K562 (cell line): ENCODE measurements around the gene FZD4. TPM values are rescaled to one million over a fixed set of nuclear protein-coding genes. Genes with fewer than 3 reads are reported as not detected.

Experiments
- CBFA2T2 ChIP-seq: fragments of 450-650 bp; conservative IDR thresholded peaks from 2 replicates; pipeline ENCODE4 v1.6.1; 2017; ENCODE audit warnings: mild to moderate bottlenecking
- ETV1 ChIP-seq: fragments of 450-650 bp; conservative IDR thresholded peaks from 2 replicates; pipeline ENCODE4 v1.6.1; 2016; ENCODE audit warnings: missing genetic modification characterization, control low read depth, low read depth, missing compliant biosample characterization
- EWSR1 ChIP-seq: fragments of 450-650 bp; IDR thresholded peaks from 2 replicates; pipeline ENCODE4 v1.6.1; 2018; ENCODE audit warnings: borderline replicate concordance, mild to moderate bottlenecking, low read depth, moderate library complexity; ENCODE audit not compliant: partially characterized antibody
- HDAC2 ChIP-seq: fragments of 450-650 bp; IDR thresholded peaks from 2 replicates; pipeline ENCODE4 v1.6.1; 2016; ENCODE audit warnings: mild to moderate bottlenecking
- HDAC3 ChIP-seq: fragments of 450-650 bp; IDR thresholded peaks from 2 replicates; pipeline ENCODE4 v1.6.1; 2018; ENCODE audit warnings: borderline replicate concordance, mild to moderate bottlenecking, moderate library complexity; ENCODE audit not compliant: partially characterized antibody
- MED1 ChIP-seq: sonication (generic); formaldehyde crosslinking; IDR thresholded peaks from 2 replicates; pipeline ENCODE4 v1.8.1; 2023; ENCODE audit warnings: missing genetic modification reagents, borderline replicate concordance
- NCOA2 ChIP-seq, 2 experiments: fragments of 450-650 bp; IDR thresholded peaks; 2 replicates each; pipeline ENCODE4 v1.6.1; 2018; ENCODE audit warnings: mild to moderate bottlenecking in 2 of 2, moderate library complexity in 1 of 2; ENCODE audit not compliant: partially characterized antibody in 2 of 2
- PTBP1 ChIP-seq: fragments of 200-400 bp; formaldehyde crosslinking; IDR thresholded peaks from 2 replicates; pipeline ENCODE4 v1.6.1; 2017; ENCODE audit warnings: low read depth, low read length
- RNF2 ChIP-seq: sonication (generic); IDR thresholded peaks from 2 replicates; pipeline ENCODE4 v1.6.1; 2016
- SMARCA5 ChIP-seq: fragments of 450-650 bp; IDR thresholded peaks from 2 replicates; pipeline ENCODE4 v1.6.1; 2016
- ZC3H8 ChIP-seq: fragments of 450-650 bp; IDR thresholded peaks from 2 replicates; pipeline ENCODE4 v1.6.1; 2017
- ZNF232 ChIP-seq: sonication (generic); formaldehyde crosslinking; IDR thresholded peaks from 2 replicates; pipeline ENCODE4 v1.8.0; 2022; ENCODE audit warnings: mild to moderate bottlenecking, missing genetic modification reagents
- ZNF561 ChIP-seq: fragments of 450-650 bp; formaldehyde crosslinking; conservative IDR thresholded peaks from 2 replicates; pipeline ENCODE4 v1.4.0; 2020; ENCODE audit warnings: mild to moderate bottlenecking, moderate library complexity
- ZNF589 ChIP-seq: fragments of 200-800 bp; sonication (Bioruptor generic); IDR thresholded peaks from 2 replicates; pipeline ENCODE4 v1.6.1; 2016; ENCODE audit warnings: low read depth, missing genetic modification characterization, missing compliant biosample characterization
- ZNF830 ChIP-seq: fragments of 250-450 bp; sonication (Bioruptor Pico); IDR thresholded peaks from 2 replicates; pipeline ENCODE4 v1.5.0; 2021; ENCODE audit warnings: mild to moderate bottlenecking
- polyA plus RNA-seq, 8 experiments: library from polyadenylated mRNA; depleted of rRNA in 4 of 8; stranded (reverse) in 5 of 8; unstranded in 3 of 8; fragments of >200 nt; fragmentation: Nextera tagmentation in 2 of 8; fragmentation: Illumina TruSeq in 1 of 8; extraction: Ambion mirVana in 2 of 8; extraction: Trizol in 1 of 8; gene quantifications; 2 replicates each; pipeline versions ENCODE4 v1.2.1 to v1.2.3, GENCODE V29; 2011 to 2014; ENCODE audit warnings: inconsistent platforms in 1 of 8, missing spikeins in 1 of 8
- total RNA-seq, 7 experiments: library from RNA; depleted of rRNA in 6 of 7; stranded (reverse); fragments of >200 nt in 6 of 7; fragmentation: Illumina TruSeq in 2 of 7; extraction: Trizol in 2 of 7; gene quantifications; 2 replicates each; pipeline versions ENCODE4 v1.2.1 to v1.2.3, GENCODE V29; 2011 to 2021; ENCODE audit warnings: low replicate concordance in 1 of 7
- TF ChIP-seq, protein P1 (sequence below): fragments of 450-650 bp; formaldehyde crosslinking; IDR thresholded peaks from 2 replicates; pipeline ENCODE4 v1.4.0; 2020; ENCODE audit warnings: mild to moderate bottlenecking
- TF ChIP-seq, protein P2 (sequence below): fragments of 250-450 bp; sonication (Bioruptor Pico); IDR thresholded peaks from 2 replicates; pipeline ENCODE4 v1.5.0; 2020; ENCODE audit warnings: mild to moderate bottlenecking, borderline replicate concordance
- TF ChIP-seq, protein P3 (sequence below): sonication (generic); formaldehyde crosslinking; IDR thresholded peaks from 2 replicates; pipeline ENCODE4 v1.9.0; 2022; ENCODE audit warnings: mild to moderate bottlenecking, missing genetic modification reagents
- TF ChIP-seq, protein P4 (sequence below): fragments of 450-650 bp; conservative IDR thresholded peaks from 2 replicates; pipeline ENCODE4 v1.6.1; 2016; ENCODE audit warnings: missing genetic modification characterization, low read depth, mild to moderate bottlenecking, missing compliant biosample characterization, moderate library complexity
- TF ChIP-seq, protein P5 (sequence below): fragments of 450-650 bp; IDR thresholded peaks from one replicate; pipeline ENCODE4 v1.6.1; 2018; ENCODE audit warnings: mild to moderate bottlenecking, moderate library complexity; ENCODE audit not compliant: partially characterized antibody

The FZD4 gene
- total and polyA plus RNA-seq, 9 of the 15 experiments (the other 6 are each of a cell fraction or from before 2014, with no cell fraction given): 1.2 to 7.9 (median 5.8) TPM

DNA sequence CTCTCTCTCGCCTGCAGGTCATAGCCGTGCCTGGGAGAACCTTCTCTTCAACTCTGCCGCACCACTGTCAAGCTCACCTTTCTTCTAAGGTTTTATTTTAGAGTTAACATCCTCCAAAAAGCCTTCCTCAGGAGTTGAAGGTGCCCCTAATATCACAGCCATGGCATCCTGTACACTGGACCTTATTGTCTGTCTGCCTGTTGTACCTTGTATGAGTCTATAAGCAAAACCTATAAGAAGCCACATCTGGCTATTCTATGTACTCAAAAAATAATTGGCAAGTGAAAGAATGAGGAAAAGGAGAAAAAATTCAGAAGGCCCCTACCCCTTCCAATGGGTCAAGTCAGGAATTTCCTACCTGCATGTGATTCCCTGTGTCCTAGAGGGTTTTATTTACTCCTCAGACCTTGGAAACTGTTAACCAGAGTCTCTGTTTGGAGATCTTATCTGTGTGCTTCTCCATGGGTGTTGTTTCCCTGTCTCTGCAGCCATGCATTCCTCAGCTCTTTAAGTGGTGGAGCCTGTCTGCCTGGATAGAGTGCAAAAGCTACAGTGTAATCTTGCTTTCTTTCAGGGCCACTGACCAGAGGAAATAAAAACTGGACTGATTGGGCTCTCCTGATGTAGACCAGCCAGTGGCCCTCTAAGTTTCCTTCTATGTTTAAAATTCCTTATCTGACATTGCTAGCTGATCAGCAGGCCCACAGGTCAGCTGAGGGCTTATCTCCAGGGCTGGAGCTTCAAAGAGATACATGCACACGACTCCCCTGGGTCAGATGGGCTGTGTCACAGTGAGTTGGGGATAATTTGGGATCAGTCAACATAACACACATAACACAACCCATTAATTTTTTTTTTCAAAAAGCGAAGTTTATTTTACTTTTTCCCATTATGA lies 44.9 kb upstream of the FZD4 start (continued):
- TF ChIP-seq ETV1 (tag) (no peak), PTBP1 (no peak), ZNF232 (no peak), RNF2 (peak; percentile 85; the same call in 1 of the 2 replicates), SMARCA5 (no peak), MED1 (no peak), NCOA2 (IDR thresholded peaks at IDR 0.05; ENCODE audit: partially characterized antibody in 2 of 2) (peak in 1 of 2 experiments; percentile 52), ZC3H8 (no peak), ZNF589 (CRISPR knock-in tag) (no peak), ZNF830 (CRISPR knock-in tag) (0 out of 2 replicates have a peak, but pooled peaks have one; percentile 16), HDAC3 (peak; percentile 95), HDAC2 (peak; percentile 94), ZNF561 (CRISPR knock-in tag) (no peak), CBFA2T2 (peak; percentile 94), EWSR1 (no peak)
- TF ChIP-seq, protein P1, sequence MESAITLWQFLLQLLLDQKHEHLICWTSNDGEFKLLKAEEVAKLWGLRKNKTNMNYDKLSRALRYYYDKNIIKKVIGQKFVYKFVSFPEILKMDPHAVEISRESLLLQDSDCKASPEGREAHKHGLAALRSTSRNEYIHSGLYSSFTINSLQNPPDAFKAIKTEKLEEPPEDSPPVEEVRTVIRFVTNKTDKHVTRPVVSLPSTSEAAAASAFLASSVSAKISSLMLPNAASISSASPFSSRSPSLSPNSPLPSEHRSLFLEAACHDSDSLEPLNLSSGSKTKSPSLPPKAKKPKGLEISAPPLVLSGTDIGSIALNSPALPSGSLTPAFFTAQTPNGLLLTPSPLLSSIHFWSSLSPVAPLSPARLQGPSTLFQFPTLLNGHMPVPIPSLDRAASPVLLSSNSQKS: no peak
- TF ChIP-seq, protein P2, sequence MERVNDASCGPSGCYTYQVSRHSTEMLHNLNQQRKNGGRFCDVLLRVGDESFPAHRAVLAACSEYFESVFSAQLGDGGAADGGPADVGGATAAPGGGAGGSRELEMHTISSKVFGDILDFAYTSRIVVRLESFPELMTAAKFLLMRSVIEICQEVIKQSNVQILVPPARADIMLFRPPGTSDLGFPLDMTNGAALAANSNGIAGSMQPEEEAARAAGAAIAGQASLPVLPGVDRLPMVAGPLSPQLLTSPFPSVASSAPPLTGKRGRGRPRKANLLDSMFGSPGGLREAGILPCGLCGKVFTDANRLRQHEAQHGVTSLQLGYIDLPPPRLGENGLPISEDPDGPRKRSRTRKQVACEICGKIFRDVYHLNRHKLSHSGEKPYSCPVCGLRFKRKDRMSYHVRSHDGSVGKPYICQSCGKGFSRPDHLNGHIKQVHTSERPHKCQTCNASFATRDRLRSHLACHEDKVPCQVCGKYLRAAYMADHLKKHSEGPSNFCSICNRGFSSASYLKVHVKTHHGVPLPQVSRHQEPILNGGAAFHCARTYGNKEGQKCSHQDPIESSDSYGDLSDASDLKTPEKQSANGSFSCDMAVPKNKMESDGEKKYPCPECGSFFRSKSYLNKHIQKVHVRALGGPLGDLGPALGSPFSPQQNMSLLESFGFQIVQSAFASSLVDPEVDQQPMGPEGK (CRISPR knock-in tag): no peak
- TF ChIP-seq, protein P3, sequence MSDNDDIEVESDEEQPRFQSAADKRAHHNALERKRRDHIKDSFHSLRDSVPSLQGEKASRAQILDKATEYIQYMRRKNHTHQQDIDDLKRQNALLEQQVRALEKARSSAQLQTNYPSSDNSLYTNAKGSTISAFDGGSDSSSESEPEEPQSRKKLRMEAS: no peak
- TF ChIP-seq, protein P4, sequence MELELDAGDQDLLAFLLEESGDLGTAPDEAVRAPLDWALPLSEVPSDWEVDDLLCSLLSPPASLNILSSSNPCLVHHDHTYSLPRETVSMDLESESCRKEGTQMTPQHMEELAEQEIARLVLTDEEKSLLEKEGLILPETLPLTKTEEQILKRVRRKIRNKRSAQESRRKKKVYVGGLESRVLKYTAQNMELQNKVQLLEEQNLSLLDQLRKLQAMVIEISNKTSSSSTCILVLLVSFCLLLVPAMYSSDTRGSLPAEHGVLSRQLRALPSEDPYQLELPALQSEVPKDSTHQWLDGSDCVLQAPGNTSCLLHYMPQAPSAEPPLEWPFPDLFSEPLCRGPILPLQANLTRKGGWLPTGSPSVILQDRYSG (tag): no peak
- TF ChIP-seq, protein P5, sequence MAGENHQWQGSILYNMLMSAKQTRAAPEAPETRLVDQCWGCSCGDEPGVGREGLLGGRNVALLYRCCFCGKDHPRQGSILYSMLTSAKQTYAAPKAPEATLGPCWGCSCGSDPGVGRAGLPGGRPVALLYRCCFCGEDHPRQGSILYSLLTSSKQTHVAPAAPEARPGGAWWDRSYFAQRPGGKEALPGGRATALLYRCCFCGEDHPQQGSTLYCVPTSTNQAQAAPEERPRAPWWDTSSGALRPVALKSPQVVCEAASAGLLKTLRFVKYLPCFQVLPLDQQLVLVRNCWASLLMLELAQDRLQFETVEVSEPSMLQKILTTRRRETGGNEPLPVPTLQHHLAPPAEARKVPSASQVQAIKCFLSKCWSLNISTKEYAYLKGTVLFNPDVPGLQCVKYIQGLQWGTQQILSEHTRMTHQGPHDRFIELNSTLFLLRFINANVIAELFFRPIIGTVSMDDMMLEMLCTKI: no peak
